ENCODE measurements around the gene PRKN.
"Not testable (repeated sequence)": the region's sequence is repeated elsewhere in the genome, so short reads cannot be mapped to it uniquely, and the experiment has no call there.

DNA sequence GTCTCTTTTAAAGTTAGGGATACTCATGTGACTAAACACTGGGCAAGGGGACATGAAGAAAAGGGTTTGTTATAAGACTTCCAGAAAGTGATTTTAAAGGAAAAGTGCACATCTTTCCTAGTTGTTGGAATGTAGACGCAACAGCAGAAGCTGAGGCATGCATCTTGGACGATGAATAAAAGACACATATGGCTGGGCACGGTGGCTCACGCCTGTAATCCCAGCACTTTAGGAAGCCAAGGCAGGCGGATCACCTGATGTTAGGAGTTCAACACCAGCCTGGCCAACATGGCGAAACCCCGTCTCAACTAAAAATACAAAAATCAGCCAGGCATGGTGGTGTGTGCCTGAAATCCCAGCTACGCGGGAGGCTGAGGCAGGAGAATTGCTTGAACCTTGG, 905.4 kb downstream of the PRKN start:
- not testable (repeated sequence) for TF ChIP-seq EZH2 (IDR thresholded peaks at IDR 0.05; ENCODE audit: insufficient read depth, low read length); CTCF (IDR thresholded peaks at IDR 0.05; ENCODE audit: insufficient read depth, low read depth, low read length)
